Ascending aorta (tissue), 2 donors: ENCODE data around the gene ANKRD23. TPM values are rescaled to one million over a fixed set of nuclear protein-coding genes. Genes with fewer than 3 reads are reported as not detected.
"Not testable (repeated sequence)": the region's sequence is repeated elsewhere in the genome, so short reads cannot be mapped to it uniquely, and the experiment has no call there.

Source experiments
- DNase-seq, 2 donors: peaks; one replicate each; pipeline ENCODE4 v3.0.0-alpha.2; 2019; ENCODE audit warnings: low spot score in 2 of 2
- H3K27ac ChIP-seq, 2 donors: fragments of 200-600 bp; sonication (generic); one replicate each; pipeline ENCODE4 v1.5.1; 2016 to 2017; ENCODE audit warnings: mild to moderate bottlenecking in 1 of 2
- H3K27me3 ChIP-seq: fragments of 200-600 bp; sonication (generic); one replicate; pipeline ENCODE4 v1.5.1; 2017
- H3K36me3 ChIP-seq, 2 donors: fragments of 200-600 bp; sonication (generic); one replicate each; pipeline ENCODE4 v1.5.1; 2016
- H3K4me1 ChIP-seq, 2 donors: fragments of 200-600 bp; sonication (generic); one replicate each; pipeline ENCODE4 v1.5.1; 2016 to 2017; ENCODE audit warnings: mild to moderate bottlenecking in 1 of 2
- H3K4me3 ChIP-seq, 2 donors: fragments of 200-600 bp; sonication (generic); one replicate each; pipeline ENCODE4 v1.5.1; 2016 to 2017; ENCODE audit warnings: mild to moderate bottlenecking in 1 of 2
- H3K9me3 ChIP-seq, 2 donors: fragments of 200-600 bp; sonication (generic); one replicate each; pipeline ENCODE4 v1.5.1; 2016
- intact Hi-C: fragments of 100-400 bp; cut with DNase I; formaldehyde crosslinking; loops from one replicate; pipeline ENCODE4 v1.15.1; 2023
- total RNA-seq: library from RNA; depleted of rRNA; stranded (reverse); fragments of >200 nt; gene quantifications from one replicate; pipeline ENCODE4 v1.1.0, GENCODE V29; 2016
- TF ChIP-seq, protein P1 (sequence below), 3 experiments: fragments of 200-600 bp in 2 of 3; fragments of 450-650 bp in 1 of 3; sonication (generic) in 2 of 3; IDR thresholded peaks; one replicate each; pipeline ENCODE4 v1.5.1; 2016 to 2019; ENCODE audit warnings: antibody characterized with exemption in 3 of 3, mild to moderate bottlenecking in 1 of 3, moderate library complexity in 1 of 3

ANKRD23 gene
- total RNA-seq, 1 donor from 2014 or later, result 4.0 TPM

DNA sequence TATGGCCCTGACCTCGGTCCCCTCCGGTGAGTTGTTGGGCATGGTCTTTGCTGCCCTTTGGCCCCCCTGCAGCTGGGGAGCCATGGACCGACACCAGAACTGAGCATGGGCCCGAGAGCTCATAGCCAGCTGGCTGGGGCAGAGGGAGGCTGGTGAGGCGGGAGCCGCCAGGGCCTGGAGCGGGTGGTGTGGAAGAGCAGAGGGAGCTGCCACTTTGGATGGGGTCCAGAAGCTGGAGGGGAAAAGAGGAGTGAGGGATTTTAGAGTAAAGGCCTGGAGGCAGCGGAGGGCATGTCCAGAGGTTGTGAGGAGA, 44.2 kb downstream of the ANKRD23 start:
- peaks cover 20 to 36% of the 10 kb centered on the region in 2 donors for H3K36me3 ChIP-seq

DNA sequence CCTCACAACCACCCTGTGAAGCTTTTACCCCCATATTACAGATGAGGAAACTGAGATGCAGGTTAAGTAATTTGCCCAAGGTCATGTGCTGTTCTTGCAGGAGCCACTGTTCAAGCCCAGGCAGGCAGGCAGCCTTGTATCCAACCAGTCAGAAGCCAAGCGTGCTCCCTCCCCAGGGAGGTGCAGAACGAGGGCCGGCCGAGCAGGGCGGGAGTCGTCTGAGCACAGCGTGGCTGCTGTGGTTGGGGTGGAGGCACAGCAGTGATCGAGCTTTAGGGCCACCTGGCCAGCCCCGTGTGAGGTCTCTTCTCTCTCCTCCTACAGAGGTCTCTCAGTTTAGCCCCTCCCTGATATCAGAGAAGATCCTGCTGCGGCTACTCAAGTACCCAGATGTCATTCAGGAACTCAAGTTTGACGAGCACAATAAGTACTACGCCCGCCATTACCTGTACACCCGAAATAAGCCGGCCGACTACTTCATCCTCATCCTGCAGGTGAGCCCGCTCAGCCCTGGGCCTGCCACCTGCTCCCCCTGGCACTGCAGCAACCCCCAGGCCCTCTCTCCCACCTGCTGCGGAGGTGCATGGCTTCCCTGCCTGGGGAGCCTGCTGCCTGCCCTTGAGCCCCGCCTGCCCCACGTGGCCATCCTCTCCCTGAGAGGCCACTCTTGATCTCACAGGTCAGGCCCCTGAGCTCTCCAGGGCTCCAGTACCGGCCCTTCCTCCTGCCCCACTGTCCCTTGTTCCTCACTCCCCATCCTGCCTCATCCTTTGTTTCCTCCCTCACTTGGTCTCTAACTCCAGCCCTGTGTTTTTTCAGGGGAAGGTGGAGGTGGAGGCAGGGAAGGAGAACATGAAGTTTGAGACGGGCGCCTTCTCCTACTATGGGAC, 44.8 kb downstream of the ANKRD23 start:
- no peaks in the 10 kb centered on the region for H3K9me3 ChIP-seq
- peaks cover 0 to 4% of the 10 kb centered on the region in 2 donors for H3K4me1 ChIP-seq
- no peaks in the 10 kb centered on the region for H3K27me3 ChIP-seq
- no peak for DNase-seq
- intact Hi-C loops, result no loop called here
- peaks cover 20 to 36% of the 10 kb centered on the region in 2 donors for H3K36me3 ChIP-seq
- H3K27ac ChIP-seq, result no peak overlapping the region
- no peak overlapping the region for H3K4me3 ChIP-seq
- TF ChIP-seq, protein P1, sequence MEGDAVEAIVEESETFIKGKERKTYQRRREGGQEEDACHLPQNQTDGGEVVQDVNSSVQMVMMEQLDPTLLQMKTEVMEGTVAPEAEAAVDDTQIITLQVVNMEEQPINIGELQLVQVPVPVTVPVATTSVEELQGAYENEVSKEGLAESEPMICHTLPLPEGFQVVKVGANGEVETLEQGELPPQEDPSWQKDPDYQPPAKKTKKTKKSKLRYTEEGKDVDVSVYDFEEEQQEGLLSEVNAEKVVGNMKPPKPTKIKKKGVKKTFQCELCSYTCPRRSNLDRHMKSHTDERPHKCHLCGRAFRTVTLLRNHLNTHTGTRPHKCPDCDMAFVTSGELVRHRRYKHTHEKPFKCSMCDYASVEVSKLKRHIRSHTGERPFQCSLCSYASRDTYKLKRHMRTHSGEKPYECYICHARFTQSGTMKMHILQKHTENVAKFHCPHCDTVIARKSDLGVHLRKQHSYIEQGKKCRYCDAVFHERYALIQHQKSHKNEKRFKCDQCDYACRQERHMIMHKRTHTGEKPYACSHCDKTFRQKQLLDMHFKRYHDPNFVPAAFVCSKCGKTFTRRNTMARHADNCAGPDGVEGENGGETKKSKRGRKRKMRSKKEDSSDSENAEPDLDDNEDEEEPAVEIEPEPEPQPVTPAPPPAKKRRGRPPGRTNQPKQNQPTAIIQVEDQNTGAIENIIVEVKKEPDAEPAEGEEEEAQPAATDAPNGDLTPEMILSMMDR (IDR thresholded peaks at IDR 0.05), result no peak

More for the DNA sequence above, 44.2 kb downstream of the ANKRD23 start:
- TF ChIP-seq, protein P1 (IDR thresholded peaks at IDR 0.05), result no peak
- intact Hi-C loops, result no loop called here
- Histone ChIP-seq H3K9me3 (no peaks in the 10 kb centered on the region), H3K4me3 (no peak overlapping the region), H3K27me3 (no peaks in the 10 kb centered on the region), H3K27ac (no peak overlapping the region), H3K4me1 (peaks cover 0 to 4% of the 10 kb centered on the region in 2 donors)
- DNase-seq, result no peak

DNA sequence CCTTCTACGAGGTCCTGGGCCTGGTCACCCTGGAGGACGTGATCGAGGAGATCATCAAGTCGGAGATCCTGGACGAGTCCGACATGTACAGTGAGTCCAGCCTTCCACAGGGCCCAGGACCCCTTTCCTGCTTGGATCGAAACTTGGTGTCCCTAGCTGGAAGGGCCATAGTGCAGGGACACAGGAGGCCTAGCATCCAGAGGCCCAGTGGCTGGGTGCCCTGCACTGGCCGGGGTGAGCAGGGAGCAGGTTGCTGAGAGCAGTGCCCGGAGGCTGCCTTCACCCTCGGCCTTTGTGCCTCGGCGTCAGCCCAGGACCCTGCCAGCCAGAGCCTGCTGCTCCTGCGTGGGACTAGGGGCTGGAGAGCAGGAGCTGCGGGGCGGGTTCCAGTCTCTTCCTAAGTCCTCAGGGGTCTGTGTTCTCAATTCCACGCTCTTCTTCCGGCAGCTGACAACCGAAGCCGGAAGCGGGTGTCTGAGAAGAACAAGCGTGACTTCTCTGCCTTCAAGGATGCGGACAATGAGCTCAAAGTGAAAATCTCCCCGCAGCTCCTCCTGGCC, 46.7 kb downstream of the ANKRD23 start:
- no peaks in the 10 kb centered on the region for H3K27me3 ChIP-seq
- DNase-seq, result no peak
- no peak overlapping the region for H3K27ac ChIP-seq
- intact Hi-C loops, result no loop called here
- peaks cover 17 to 33% of the 10 kb centered on the region in 2 donors for H3K36me3 ChIP-seq
- no peaks in the 10 kb centered on the region for H3K9me3 ChIP-seq
- H3K4me3 ChIP-seq, result no peak overlapping the region
- TF ChIP-seq, protein P1 (IDR thresholded peaks at IDR 0.05), result no peak
- peaks cover 0 to 4% of the 10 kb centered on the region in 2 donors for H3K4me1 ChIP-seq

DNA sequence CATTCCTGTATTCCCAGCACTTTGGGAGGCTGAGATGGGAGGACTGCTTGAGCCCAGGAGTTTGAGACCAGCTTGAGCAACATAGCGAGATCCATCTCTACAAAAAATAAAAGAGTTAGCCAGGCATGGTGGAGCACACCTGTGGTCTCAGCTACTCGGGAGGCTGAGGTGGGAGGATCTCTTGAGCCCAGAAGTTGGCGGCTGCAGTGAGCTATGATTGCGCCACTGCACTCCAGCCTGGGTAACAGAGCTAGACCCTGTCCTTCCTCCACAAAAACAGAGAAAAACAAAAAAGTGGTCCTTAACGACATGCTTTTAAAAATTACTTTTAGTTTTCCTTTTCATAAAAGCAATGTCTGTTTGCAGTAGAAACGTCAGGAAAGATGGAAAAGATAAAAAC, 47.3 kb downstream of the ANKRD23 start:
- H3K4me3 ChIP-seq, H3K27ac ChIP-seq, H3K4me1 ChIP-seq, intact Hi-C loops, H3K9me3 ChIP-seq, DNase-seq, H3K27me3 ChIP-seq: not testable (repeated sequence)
- H3K36me3 ChIP-seq, result peaks cover 16 to 27% of the 10 kb centered on the region in 2 donors

DNA sequence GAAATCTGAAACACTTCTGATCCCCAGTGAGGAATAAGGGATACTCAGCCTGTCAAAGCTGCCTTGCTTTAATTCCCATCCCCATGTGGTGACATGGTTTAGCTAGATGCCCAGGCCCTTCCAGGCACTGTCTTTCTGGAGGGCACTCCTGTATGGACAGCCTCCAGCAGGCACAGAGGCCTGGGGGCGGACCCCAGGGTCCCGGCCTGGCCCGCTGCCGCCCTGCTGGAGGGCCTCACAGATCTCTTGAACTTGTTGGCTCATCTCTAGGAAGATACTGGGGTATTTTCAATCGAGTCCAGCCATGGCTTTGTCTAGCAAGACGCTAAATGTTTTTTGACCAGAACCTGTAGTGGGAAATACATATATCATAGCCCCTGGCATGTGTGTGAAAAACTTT, 48.7 kb downstream of the ANKRD23 start:
- peaks cover 12 to 27% of the 10 kb centered on the region in 2 donors for H3K36me3 ChIP-seq
- H3K27me3 ChIP-seq, result no peaks in the 10 kb centered on the region

More for the DNA sequence above, 48.7 kb downstream of the ANKRD23 start:
- Histone ChIP-seq H3K27ac (no peak overlapping the region), H3K4me3 (no peak overlapping the region), H3K9me3 (no peaks in the 10 kb centered on the region), H3K4me1 (no peaks in the 10 kb centered on the region)
- intact Hi-C loops, result no loop called here
- TF ChIP-seq, protein P1 (IDR thresholded peaks at IDR 0.05), result no peak
- DNase-seq, result no peak
